Heart left ventricle (tissue), 13 donors: ENCODE data around the gene CSNK1G1.

Experiments
- POLR2A ChIP-seq, 2 donors: fragments of 450-650 bp; IDR thresholded peaks; one replicate each; pipeline ENCODE4 v1.6.1; 2017; ENCODE audit warnings: antibody characterized with exemption in 2 of 2, mild to moderate bottlenecking in 2 of 2, moderate library complexity in 2 of 2
- TF ChIP-seq, protein P1 (sequence below), 12 donors: fragments of 200-600 bp; sonication (generic) in 4 of 12; IDR thresholded peaks; one replicate each; pipeline versions ENCODE4 v1.5.0 to v1.8.0; 2018 to 2022; ENCODE audit warnings: antibody characterized with exemption in 12 of 12, mild to moderate bottlenecking in 5 of 12
- donor health status: ischemic (EF 13 %, LVEDD 7.1; RV severe dilation, severe dysfunction).
- donor health status: DM: no; HTN: yes; CAD: no.
- donor health status: DM: no; HTN: no; CAD: no.
- donor health status: ischemic (EF 25% LVEDD 6.9; RV normal size, moderate dysfunction).
- donor health status: ischemic (EF 25% LVEDD 5.7; RV mildly dilated, moderate dysfunction).
- donor health status: ischemic (EF 35%, LVEDD 5.7; RV mildly dilated, moderate dysfunction).
- donor health status: nonischemic (EF 11% LVEDD 7.7; RV severe dilation, severe dysfunction).
- donor health status: DM: yes; HTN: yes; CAD: no.
- donor health status: PGD.
- donor health status: ischemic (EF 29% LVEDD 5.4; RV normal size, mild dysfunction).
- donor health status: nonischemic (EF 23%, LVEDD 6.1; RV moderate dilation, normal function).

DNA sequence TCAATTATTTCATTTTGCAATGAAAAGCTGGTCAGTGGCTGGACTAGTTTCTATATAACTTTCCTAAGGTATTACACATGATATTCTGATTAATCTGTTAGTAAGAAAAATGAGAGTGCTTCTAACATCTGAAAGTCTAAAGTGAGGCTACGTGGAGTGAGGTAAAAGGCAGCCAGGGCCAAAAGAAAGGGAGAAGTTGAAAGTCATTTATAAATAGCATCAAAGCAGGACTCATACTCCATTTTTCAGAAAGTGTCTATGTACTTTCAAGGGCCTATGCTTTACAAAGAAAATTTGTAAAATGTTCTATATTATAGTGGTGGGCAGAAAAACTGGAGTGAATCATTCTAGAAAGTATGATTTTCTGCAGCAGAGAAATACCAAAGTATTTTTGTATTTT lies 80.0 kb downstream of the CSNK1G1 start:
- TF ChIP-seq, protein P1, sequence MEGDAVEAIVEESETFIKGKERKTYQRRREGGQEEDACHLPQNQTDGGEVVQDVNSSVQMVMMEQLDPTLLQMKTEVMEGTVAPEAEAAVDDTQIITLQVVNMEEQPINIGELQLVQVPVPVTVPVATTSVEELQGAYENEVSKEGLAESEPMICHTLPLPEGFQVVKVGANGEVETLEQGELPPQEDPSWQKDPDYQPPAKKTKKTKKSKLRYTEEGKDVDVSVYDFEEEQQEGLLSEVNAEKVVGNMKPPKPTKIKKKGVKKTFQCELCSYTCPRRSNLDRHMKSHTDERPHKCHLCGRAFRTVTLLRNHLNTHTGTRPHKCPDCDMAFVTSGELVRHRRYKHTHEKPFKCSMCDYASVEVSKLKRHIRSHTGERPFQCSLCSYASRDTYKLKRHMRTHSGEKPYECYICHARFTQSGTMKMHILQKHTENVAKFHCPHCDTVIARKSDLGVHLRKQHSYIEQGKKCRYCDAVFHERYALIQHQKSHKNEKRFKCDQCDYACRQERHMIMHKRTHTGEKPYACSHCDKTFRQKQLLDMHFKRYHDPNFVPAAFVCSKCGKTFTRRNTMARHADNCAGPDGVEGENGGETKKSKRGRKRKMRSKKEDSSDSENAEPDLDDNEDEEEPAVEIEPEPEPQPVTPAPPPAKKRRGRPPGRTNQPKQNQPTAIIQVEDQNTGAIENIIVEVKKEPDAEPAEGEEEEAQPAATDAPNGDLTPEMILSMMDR (IDR thresholded peaks at IDR 0.05) = no peak
- TF ChIP-seq POLR2A (IDR thresholded peaks at IDR 0.05) = no peak
